Endothelial cell of coronary artery (primary cell): Measurements from ENCODE around the gene MOCOS. TPM values are rescaled to one million over a fixed set of nuclear protein-coding genes. Genes with fewer than 3 reads are reported as not detected.

Experiments
- total RNA-seq: library from RNA; depleted of rRNA; stranded (reverse); fragments of >200 nt; gene quantifications from 2 replicates; pipeline ENCODE4 v1.2.3, GENCODE V29; 2014

Gene MOCOS
- 0.63 and 1.6 TPM in 2 replicates for total RNA-seq

DNA sequence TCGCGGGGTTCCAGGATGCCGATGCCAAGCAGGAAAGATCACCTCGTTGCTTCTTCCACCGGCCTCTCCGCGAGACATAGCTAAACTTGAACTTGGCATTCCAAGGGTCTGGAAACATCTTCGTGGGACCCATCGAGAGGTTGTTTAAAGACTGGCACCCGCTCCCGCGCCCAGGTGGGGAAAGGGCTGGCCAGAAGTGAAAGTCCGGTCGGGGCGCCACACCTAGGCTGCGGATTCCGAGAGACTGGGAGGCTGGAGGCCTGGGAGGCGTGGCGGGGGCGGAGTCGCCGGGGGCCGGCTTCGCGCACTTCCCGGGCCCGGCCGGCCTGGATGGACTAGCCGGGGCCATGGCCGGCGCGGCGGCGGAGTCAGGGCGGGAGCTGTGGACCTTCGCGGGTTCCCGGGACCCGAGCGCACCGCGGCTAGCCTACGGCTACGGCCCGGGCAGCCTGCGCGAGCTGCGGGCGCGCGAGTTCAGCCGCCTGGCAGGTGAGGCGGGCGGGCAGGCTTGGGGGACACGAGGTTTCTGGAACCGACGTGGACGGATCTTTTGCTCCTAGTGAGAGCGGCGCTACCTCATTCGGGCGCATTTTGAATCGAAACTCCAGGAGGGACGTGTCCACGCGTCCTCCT is at the start of gene MOCOS:
MOCOS (plus strand) TSS at position 305 of the 633 bp plus-strand sequence; CDS start at position 348, 43 bp downstream.

GRCh38 chr18:36297417-36298125 is 110.3 kb downstream of the MOCOS start, which contains the start of gene FHOD3:
Gene FHOD3 (plus strand): TSS chr18:36297713. CDS start chr18:36297836, 123 bp downstream.

Other genes starting within 250 kb of the MOCOS start
- gene RPRD1A, start 119.9 kb upstream of the MOCOS start, total RNA-seq, result 48.9 and 51.6 TPM in 2 replicates
- 19.9 and 46.8 TPM in 2 replicates for gene SLC39A6, start 58.2 kb upstream of the MOCOS start, total RNA-seq
- gene ELP2, start 57.6 kb upstream of the MOCOS start, total RNA-seq, result 117 and 142 TPM in 2 replicates
- 0.94 and 4.0 TPM in 2 replicates for gene FHOD3, start 110.2 kb downstream of the MOCOS start, total RNA-seq